Retinal pigment epithelial cell (primary cell): ENCODE data around the gene CYB5R2.

ENCODE experiments used
- DNase-seq: peaks from one replicate; pipeline ENCODE4 v3.0.0-alpha.2; 2010; ENCODE audit warnings: low read depth
- H3K4me3 ChIP-seq: 2 replicates; pipeline ENCODE4 v1.5.1; 2011; ENCODE audit warnings: mild to moderate bottlenecking, low read length, control low read depth, moderate library complexity
- CTCF ChIP-seq: conservative IDR thresholded peaks from 2 replicates; pipeline ENCODE4 v1.5.1; 2011; ENCODE audit warnings: low read depth, low read length, control low read depth, inconsistent platforms

The CYB5R2 gene

DNA sequence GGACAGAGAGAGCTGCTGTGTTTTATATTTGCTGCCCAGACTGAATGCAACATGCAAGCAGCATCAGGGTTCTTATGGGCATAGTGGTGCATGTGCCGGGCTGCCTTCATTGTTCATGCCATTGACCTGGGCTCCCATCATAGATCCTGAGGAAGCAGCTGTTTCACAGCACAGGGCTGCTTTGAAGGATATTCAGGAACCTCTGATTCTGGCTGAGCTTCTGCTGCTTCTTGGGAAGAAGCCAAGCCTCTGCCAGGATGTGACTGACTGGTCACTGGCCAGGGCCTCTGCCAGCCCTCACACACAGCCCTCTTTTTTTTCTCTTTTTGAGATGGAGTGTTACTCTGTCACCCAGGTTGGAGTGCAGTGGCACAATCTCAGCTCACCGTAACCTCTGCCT, 43.3 kb downstream of the CYB5R2 start:
- no peak for DNase-seq
- H3K4me3 ChIP-seq = no peak overlapping the region
- no peak for TF ChIP-seq CTCF

GRCh38 chr11:7628660-7629059, 44.6 kb downstream of the CYB5R2 start:
- no peak for TF ChIP-seq CTCF
- DNase-seq = no peak
- H3K4me3 ChIP-seq = no peak overlapping the region

DNA sequence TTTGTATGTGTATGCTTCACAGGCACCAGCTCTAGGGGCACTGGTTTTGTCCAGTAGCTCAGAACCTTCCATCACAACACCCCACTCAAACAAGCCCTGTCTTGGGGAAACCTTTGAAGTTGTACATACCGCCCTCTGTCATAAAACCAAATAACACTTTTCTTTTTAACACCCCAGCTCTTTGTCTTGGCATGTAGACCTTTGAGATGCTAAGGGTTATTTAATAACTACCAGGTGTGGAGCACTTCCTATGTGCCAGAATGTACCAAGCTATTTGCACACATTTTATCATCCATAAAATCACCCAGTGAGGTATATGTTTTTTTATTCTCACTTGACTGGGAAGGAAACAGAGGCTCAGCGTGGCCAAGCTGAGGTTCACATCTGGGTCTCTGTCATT, 50.6 kb downstream of the CYB5R2 start:
- no peak for TF ChIP-seq CTCF
- DNase-seq = no peak
- H3K4me3 ChIP-seq = no peak overlapping the region

DNA sequence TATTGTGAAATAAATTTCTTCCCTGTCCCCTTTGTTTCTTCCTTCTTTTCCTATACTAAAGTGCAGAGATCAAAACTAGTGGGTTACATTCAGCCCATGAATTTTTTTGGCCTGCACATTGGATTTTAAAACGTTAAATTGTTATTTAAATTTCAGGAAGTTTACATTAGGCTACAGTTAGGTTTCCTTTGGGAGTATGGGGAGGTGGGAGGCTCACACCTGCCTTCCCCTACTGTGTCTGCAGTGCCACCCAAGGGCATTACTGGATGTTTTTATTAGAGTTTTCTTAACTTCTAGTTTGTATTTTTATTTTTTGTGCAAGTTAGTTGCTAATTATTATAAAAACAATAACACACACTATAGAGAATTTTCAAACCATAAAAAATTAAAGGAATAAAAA, 51.7 kb downstream of the CYB5R2 start:
- no peak overlapping the region for H3K4me3 ChIP-seq
- no peak for TF ChIP-seq CTCF
- DNase-seq = no peak

- no peak overlapping the region for H3K4me3 ChIP-seq
- no peak for DNase-seq
- TF ChIP-seq CTCF = no peak
Measured at GRCh38 chr11:7621090-7621489, 52.2 kb downstream of the CYB5R2 start.

- DNase-seq = no peak
Measured at GRCh38 chr11:7619322-7619721, 54.0 kb downstream of the CYB5R2 start.

DNA sequence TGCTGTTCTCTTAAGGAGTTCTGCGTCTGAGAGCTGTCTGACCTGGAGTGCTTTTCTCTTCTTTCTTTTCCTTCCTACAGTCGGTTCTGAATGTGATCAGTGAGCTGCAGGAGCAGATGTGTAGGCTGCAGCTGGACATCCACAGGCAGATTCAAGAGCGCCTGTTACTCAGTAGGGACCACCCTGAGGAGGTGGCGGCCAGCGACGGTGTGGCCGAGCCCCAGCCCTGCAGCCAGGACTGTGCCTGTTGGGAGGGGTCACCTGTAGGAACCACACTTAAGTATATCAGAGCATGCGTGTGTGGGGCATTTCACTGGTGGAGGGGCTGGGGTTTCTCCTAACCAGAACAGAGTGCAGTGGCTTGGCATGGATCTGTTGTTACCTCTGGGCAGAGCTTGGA, 56.3 kb downstream of the CYB5R2 start:
- no peak for TF ChIP-seq CTCF
- no peak overlapping the region for H3K4me3 ChIP-seq

More at GRCh38 chr11:7619322-7619721, 54.0 kb downstream of the CYB5R2 start:
- TF ChIP-seq CTCF = no peak
- H3K4me3 ChIP-seq = no peak overlapping the region

More for the DNA sequence above, 56.3 kb downstream of the CYB5R2 start:
- DNase-seq = no peak
